Right lung (tissue), 5 donors: ENCODE measurements around the gene KDM1B. TPM values are rescaled to one million over a fixed set of nuclear protein-coding genes. Genes with fewer than 3 reads are reported as not detected.
"Not testable (repeated sequence)": the region's sequence is repeated elsewhere in the genome, so short reads cannot be mapped to it uniquely, and the experiment has no call there.

ENCODE experiments used
- DNase-seq, 2 donors: peaks; one replicate each; pipeline ENCODE4 v3.0.0-alpha.2; 2013
- polyA plus RNA-seq, 5 donors: library from polyadenylated mRNA; unstranded; fragments of 120-200 nt; gene quantifications; one replicate each; pipeline versions ENCODE4 v1.2.1 to v1.2.3, GENCODE V29; 2013; ENCODE audit warnings: inconsistent platforms in 1 of 5, low replicate concordance in 1 of 5; ENCODE audit not compliant: insufficient read length in 5 of 5, insufficient read depth in 1 of 5

KDM1B gene
- polyA plus RNA-seq, 5 donors: 19.5 to 25.0 (median 22.3) TPM

GRCh38 chr6:18186540-18187250 is 31.5 kb downstream of the KDM1B start:
- DNase-seq: no peak

DNA sequence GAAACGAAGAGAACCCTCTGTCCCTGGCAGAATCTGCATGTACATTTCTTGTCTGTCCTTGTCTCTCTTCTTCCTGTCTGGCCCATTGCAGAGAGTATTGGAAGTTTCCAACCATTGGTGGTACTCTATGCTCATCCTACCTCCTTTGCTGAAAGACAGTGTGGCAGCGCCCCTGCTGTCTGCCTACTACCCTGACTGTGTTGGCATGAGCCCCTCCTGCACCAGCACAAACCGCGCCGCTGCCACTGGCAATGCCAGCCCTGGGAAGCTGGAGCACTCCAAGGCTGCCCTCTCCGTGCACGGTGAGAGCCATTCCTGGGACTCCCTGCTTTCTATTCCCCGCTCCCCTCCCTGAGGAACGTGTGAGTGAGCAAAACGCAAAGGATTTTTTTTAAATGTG is 32.5 kb downstream of the KDM1B start:
- DNase-seq: no peak

GRCh38 chr6:18189196-18189595 is 34.0 kb downstream of the KDM1B start:
- DNase-seq: no peak

GRCh38 chr6:18192026-18192425 is 36.8 kb downstream of the KDM1B start:
- DNase-seq: no peak

DNA sequence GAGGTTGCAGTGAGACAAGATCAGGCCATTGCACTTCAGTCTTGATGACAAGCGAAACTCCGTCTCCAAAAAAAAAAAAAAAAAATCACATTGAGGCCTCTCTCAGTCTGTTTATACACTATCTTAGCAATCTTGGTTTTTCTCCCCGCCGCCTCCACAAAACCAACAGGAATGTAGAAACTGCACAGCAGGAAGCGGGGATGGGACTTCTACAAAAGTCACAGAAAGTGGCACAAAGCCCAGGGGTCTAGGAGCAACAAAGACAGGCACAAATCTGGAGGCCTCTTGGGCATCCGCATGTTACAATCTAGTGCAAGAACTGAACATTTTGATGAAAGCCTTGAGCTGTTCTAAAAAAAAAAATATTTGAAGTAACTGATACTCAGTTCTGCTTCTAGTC is 48.6 kb downstream of the KDM1B start:
- no peak for DNase-seq

DNA sequence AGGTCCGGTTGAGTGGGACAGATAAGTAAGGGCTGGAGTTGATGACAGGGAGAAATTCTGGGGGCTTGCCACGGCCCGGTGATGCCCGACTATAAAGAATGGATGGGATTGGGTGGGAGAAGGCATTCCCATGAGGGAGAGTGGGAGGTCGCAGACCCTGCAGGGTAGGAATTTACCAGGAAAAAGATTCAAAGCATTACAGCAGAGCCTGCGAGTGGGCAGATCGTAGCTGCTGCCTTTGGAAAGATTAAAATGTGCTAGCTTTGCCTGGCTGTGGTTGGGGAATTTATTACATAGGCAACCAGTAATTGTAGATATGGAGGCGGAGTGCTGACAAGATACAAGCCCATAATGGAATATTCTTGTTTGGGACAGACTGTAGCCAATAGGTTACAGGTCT is 49.5 kb downstream of the KDM1B start:
- DNase-seq: no peak

DNA sequence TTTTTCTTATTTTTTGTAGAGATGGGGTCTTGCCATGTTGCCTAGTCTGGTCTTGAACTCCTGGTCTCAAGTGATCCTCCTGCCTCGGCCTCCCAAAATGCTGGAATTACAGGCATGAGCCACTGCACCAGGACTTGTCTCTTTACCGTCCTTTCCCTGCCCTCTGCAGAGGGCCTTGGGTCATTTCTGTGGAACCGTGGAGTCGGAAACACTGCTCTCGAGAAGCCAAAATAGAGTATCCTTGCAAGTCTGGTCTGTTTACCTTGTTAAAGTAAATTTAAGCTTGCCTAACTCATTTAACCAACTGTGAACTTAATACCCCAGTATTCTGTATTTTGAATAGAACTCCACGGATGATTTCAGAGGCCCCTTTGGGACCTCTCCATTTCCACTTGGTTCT is 51.4 kb downstream of the KDM1B start:
- DNase-seq: no peak

GRCh38 chr6:18207438-18207837 is 52.2 kb downstream of the KDM1B start:
- no peak for DNase-seq

DNA sequence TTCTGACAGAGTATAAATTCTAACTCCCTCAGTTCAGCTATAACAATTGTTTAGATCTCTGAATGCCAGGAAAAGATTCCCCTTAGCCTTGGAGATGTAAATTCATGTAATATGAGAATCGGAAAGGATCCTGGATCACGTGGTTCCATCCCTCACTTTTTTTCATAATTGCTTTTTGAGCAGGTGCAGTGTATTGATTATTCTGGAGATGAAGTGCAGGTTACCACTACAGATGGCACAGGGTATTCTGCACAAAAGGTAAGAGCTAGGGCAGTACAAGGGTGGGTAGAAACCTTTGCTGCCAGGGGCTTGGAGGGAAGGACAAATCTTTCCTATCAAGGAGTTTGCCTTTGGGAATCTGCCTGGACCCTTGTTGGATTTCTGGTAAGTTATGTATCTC is 52.7 kb downstream of the KDM1B start:
- no peak for DNase-seq

- DNase-seq: not testable (repeated sequence)
Observed at GRCh38 chr6:18208778-18209177, 53.6 kb downstream of the KDM1B start.

GRCh38 chr6:18209539-18210197 is 54.4 kb downstream of the KDM1B start:
- DNase-seq: no peak

DNA sequence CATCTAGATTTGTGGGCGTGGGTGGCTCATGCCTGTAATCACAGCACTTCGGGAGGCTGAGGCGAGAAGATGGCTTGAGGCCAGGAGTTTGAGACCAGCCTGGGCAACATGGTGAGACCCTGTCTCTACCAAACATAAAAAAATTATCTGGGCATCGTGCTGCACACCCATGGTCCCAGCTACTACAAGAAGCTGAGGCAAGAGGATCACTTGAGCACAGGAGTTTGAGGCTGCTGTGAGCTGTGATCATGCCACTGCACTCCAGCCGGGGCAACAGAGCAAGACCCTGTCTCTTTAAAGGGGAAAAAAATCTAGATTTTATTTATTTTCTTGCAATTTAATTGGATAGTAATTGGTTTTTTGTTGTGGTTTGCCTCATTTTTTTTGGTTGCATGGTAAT is 55.5 kb downstream of the KDM1B start:
- no peak for DNase-seq

DNA sequence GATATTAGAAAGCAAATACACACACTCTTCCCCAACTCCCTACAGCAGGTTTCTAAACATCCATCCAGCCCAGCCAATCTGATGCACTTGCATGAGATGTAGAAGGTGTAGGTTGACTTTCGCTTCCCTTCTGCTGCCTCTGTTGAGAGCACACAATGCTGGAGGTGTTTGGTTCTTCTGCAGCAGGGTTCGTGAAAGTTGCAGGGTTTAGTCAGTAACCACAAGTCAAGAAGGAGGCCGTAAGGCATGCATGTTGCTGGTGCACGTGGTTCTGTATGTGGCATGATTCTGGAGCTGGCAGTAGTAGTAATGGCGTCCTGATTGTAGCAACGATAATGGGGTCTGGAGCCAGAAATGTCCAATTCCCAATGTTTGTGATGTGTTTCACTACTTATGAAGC is 56.1 kb downstream of the KDM1B start:
- no peak for DNase-seq

DNA sequence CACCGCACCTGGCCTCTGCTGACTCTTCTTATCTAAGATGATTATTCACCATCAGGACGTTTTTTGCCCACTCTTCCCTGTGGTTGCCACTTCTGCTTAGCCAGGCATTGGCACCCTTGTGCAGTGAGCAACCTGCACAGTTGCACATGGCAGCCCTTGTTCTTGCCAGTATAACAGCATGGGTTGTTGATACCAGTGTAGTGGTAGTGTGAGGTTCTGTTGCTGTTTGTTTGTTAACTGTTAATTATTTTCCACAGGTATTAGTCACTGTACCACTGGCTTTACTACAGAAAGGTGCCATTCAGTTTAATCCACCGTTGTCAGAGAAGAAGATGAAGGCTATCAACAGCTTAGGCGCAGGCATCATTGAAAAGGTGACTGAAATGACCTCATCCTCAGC is 57.0 kb downstream of the KDM1B start:
- no peak for DNase-seq

GRCh38 chr6:18213439-18213838 is 58.2 kb downstream of the KDM1B start:
- DNase-seq: no peak

DNA sequence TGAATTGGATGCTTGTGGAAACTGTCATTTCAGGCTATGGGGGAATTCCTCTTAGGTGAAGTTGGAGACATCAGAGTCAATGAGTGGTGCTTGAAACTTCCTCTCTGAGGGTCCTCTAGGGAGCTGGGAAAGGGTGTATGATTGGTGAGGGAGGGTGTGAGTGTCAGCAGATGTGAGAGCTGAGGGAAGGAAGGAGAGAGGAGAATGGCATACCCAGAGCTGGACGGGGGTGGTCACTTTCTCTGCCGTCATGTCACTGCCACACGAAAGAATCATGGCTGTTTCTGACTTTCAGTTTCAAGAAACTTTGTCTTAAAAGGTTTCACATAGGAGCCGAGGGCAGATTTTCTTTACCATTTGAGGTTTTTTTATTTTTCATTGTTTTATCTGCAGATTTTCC is 58.8 kb downstream of the KDM1B start:
- no peak for DNase-seq

- no peak for DNase-seq
Observed at GRCh38 chr6:18215436-18215835, 60.2 kb downstream of the KDM1B start.

DNA sequence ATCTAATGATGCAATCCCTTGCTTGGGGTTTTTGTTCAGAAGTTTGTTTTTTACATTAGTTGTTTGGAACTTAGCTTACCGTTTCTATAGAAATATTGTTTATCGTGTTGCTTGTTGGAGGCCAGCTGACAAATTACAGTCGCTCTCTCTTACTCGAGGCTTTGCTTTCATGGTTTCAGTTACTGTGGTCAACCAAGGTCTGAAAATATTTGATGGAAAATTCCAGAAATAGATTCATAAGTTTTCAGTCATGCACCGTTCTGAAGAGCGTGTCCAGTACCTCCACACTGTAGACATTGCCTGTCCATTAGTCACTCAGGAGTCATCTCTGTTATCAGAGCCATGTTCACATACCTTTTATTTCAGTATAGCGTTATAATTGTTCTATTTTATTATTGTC is 61.2 kb downstream of the KDM1B start:
- DNase-seq: no peak

- no peak for DNase-seq
Observed at GRCh38 chr6:18218233-18218632, 63.0 kb downstream of the KDM1B start.

- DNase-seq: no peak
Observed at GRCh38 chr6:18219591-18219990, 64.4 kb downstream of the KDM1B start.

DNA sequence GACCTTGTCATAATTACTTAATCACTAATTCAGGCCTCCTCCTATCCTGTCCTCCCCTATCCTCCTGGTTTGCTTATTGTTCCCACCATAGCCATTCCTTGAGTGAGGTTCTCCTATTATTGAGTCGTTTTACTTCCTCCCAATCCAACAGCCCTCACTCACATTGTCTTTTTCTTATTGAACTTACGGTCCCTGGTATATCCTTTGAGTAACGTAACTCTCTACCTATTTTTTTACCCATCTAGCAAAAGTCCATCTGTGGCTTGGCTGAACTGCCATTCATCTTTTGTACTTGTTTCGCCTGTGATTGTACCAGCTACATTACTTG is 66.0 kb downstream of the KDM1B start:
- no peak for DNase-seq

DNA sequence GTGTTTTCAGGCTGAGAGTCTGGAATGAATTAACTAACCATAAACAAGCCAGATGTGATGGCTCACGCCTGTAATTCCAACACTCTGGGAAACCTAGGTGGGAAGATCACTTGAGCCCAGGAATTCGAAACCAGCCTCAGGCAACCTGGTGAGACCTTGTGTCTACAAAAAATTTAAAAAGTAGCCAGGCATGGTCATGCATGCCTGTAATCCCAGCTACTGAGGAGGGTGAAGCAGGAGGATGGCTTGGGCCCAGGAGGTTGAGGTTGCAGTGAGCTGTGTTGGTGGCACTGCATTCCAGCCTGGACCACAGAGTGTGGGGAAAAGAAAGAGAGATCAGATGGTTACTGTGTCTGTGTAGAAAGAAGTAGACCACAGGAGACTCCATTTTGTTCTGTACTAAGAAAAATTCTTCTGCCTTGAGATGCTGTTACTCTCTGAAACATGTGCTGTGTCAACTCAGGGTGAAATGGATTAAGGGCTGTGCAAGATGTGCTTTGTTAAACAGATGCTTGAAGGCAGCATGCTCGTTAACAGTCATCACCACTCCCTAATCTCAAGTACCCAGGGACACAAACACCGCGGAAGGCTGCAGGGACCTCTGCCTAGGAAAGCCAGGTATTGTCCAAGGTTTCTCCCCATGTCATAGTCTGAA is 71.4 kb downstream of the KDM1B start:
- not testable (repeated sequence) for DNase-seq

- DNase-seq: not testable (repeated sequence)
Observed at GRCh38 chr6:18227166-18227565, 71.9 kb downstream of the KDM1B start.
